HG03159 (cell line): ENCODE measurements around the gene GFI1.
"Not testable (repeated sequence)": the region's sequence is repeated elsewhere in the genome, so short reads cannot be mapped to it uniquely, and the experiment has no call there.

Experiments used
- ATAC-seq: cut with Tn5 transposase; IDR thresholded peaks from one replicate; pipeline ENCODE4 v1.9.1; 2021; ENCODE audit warnings: mild to moderate bottlenecking, moderate library complexity; ENCODE audit not compliant: unreplicated experiment

Gene GFI1

GRCh38 chr1:92486251-92487077 lies at the start of gene GFI1:
Gene GFI1 (minus strand): TSS chr1:92486925. CDS start chr1:92483487, 3,438 bp downstream.
- ATAC-seq = peak; percentile 19

GRCh38 chr1:92532371-92532770 lies 45.6 kb upstream of the GFI1 start:
- ATAC-seq = not testable (repeated sequence)

GRCh38 chr1:92531939-92532338 lies 45.2 kb upstream of the GFI1 start:
- ATAC-seq = not testable (repeated sequence)

- ATAC-seq = no peak
These were observed 40.9 kb upstream of the GFI1 start for GRCh38 chr1:92527670-92528069.

- ATAC-seq = not testable (repeated sequence)
These were observed 38.3 kb upstream of the GFI1 start for GRCh38 chr1:92524944-92525590.

- no peak for ATAC-seq
These were observed 32.3 kb upstream of the GFI1 start for GRCh38 chr1:92519043-92519442.

- ATAC-seq = no peak
These were observed 29.8 kb upstream of the GFI1 start for GRCh38 chr1:92516574-92516973.

GRCh38 chr1:92515796-92516201 lies 29.1 kb upstream of the GFI1 start:
- ATAC-seq = no peak

- ATAC-seq = peak; percentile 80
These were observed 24.8 kb upstream of the GFI1 start for GRCh38 chr1:92511541-92511940.

- no peak for ATAC-seq
These were observed 22.9 kb upstream of the GFI1 start for GRCh38 chr1:92509619-92510018.

GRCh38 chr1:92505015-92505692 lies 18.4 kb upstream of the GFI1 start:
- ATAC-seq = no peak

GRCh38 chr1:92504291-92505014 lies 17.7 kb upstream of the GFI1 start:
- ATAC-seq = no peak

GRCh38 chr1:92503926-92504285 lies 17.2 kb upstream of the GFI1 start:
- no peak for ATAC-seq

GRCh38 chr1:92503043-92503925 lies 16.6 kb upstream of the GFI1 start:
- ATAC-seq = no peak

GRCh38 chr1:92502247-92502646 lies 15.5 kb upstream of the GFI1 start:
- ATAC-seq = peak; percentile 73

GRCh38 chr1:92500552-92500951 lies 13.8 kb upstream of the GFI1 start:
- ATAC-seq = no peak

GRCh38 chr1:92495392-92496063 lies 8.8 kb upstream of the GFI1 start:
- ATAC-seq = no peak

- no peak for ATAC-seq
These were observed 7.9 kb upstream of the GFI1 start for GRCh38 chr1:92494485-92495141.

- no peak for ATAC-seq
These were observed 6.4 kb upstream of the GFI1 start for GRCh38 chr1:92493139-92493538.
